Left ventricle myocardium superior (tissue), 1 donor: ENCODE data around the gene ANKRD36. TPM values are rescaled to one million over a fixed set of nuclear protein-coding genes. Genes with fewer than 3 reads are reported as not detected.
"Not testable (repeated sequence)": the region's sequence is repeated elsewhere in the genome, so short reads cannot be mapped to it uniquely, and the experiment has no call there.

Source experiments
- ATAC-seq: fragments of 200-7000 bp; cut with Tn5 transposase; one replicate; pipeline ENCODE4 v1.9.1; 2020; ENCODE audit warnings: mild to moderate bottlenecking, moderate library complexity
- DNase-seq: peaks from one replicate; pipeline ENCODE4 v3.0.0-alpha.2; 2020
- intact Hi-C: fragments of 100-400 bp; cut with micrococcal nuclease; formaldehyde crosslinking; loops from one replicate; pipeline ENCODE4 v1.11.0; 2022
- total RNA-seq: library from RNA; stranded (reverse); fragmentation: NEBNext Ultra II Directional; extraction: Animal tissue kit (Norgen Biotek cat#: 25700); gene quantifications from one replicate; pipeline ENCODE4 v1.2.1, GENCODE V29; 2021
- donor health status: DM: no; HTN: yes; CAD: no; lungs with severe emphysema.

ANKRD36 gene
- total RNA-seq, 1 donor from 2014 or later = 5.5 TPM

DNA sequence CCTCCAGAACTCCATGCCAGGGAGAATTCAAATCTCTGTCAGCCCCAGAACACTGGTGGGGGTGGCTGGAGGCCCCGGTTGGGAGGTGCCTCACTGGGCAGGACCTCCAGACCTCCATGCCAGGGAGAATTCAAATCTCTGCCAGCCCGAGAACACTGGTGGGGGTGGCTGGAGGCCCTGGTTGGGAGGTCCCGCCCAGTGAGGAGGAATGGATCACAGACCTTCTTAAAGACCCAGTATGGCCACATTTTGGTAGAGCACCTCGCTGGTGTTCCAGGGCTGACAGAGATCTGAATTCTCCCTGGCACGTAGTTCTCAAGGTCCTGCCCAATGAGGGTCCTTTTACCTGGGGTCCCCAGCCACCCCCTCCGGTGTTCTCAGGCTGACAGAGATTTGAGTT is 153.5 kb downstream of the ANKRD36 start:
- DNase-seq = peak; percentile 0
- intact Hi-C loops, ATAC-seq: not testable (repeated sequence)

DNA sequence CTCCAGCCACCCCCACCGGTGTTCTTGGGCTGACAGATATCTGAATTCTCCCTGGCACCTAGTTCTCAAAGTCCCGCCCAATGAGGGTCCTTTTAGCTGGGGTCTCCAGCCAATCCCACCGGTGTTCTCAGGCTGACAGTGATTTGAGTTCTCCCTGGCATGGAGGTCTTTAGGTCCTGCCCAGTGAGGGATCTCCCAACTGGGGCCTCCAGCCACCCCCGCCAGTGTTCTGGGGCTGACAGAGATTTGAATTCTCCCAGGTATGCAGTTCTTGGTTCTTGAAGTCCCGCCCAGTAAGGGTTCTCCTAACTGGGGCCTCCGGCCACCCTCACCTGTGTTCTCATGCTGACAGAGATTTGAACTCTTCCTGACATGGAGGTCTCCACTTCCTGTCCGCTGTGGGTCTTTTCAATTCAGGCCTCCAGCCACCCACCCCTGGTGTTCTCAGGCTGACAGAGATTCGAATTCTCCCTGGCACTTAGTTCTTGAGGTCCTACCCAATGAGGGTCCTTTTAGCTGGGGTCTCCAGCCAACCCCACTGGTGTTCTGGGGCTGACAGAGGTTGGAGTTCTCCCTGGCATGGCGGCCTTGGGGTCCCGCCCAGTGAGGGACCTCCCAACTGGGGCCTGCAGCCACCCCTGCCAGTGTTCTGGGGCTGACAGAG is 154.6 kb downstream of the ANKRD36 start:
- peak; percentile 25 for DNase-seq
- ATAC-seq = no peak
- intact Hi-C loops = no loop called here

DNA sequence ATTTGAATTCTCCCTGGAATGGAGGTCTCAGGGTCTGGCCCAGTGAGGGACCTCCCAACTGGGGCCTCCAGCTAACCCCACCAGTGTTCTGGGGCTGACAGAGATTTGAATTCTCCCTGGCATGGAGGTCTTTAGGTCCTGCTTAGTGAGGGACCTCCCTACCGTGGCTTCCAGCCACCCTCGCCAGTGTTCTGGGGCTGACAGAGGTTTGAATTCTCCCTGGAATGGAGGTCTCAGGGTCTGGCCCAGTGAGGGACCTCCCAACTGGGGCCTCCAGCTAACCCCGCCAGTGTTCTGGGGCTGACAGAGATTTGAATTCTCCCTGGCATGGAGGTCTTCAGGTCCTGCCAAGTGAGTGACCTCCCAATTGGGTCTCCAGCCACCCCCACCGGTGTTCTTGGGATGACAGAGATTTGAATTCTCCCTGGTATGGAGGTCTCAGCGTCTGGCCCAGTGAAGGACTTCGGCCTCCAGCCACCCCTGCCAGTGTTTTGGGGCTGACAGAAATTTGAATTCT is 155.2 kb downstream of the ANKRD36 start:
- intact Hi-C loops, ATAC-seq: not testable (repeated sequence)
- peak; percentile 18 for DNase-seq

GRCh38 chr2:97276232-97276798 is 163.4 kb downstream of the ANKRD36 start:
- intact Hi-C loops, ATAC-seq, DNase-seq: not testable (repeated sequence)

DNA sequence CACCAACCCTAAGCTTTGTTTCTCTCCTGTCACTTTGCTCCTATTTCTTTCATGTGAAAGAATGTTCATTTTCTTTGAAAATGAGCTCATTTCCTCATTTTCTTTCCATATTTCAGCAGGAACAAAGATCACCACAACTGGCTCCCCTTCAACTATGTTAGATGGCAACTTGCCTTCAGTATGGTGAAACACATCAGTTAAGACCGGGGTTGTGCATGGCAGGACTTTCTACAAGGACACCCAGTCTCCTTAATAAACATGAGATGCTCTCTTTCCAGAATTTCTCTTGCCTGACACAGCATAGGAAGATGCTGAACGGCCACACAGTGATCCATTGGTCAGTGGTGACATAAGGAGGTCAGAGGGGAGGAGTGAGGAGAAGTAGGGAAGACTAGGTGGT is 172.2 kb downstream of the ANKRD36 start:
- intact Hi-C loops, DNase-seq, ATAC-seq: not testable (repeated sequence)

DNA sequence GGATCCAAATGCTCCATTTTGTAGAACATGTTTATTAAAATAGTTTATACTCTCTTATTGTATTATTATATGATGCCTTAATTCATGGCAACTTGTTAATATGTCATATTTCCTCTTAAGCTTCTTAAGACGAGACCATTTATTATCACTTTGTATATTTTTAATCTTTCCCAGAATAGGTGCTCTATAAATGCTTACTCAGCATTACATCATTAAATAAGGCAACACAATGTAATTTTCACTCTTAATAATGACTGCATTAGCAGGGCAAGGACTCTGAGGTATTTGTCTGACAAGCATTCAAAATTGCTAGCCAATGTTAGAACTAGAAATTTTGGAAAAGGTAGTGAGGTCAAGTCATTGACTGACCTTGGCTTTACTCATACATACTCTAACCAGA is 180.7 kb downstream of the ANKRD36 start:
- ATAC-seq, intact Hi-C loops, DNase-seq: not testable (repeated sequence)

Other genes with a start within 250 kb of the ANKRD36 start
- 17.0 TPM for gene SEMA4C, start 243.1 kb upstream of the ANKRD36 start, total RNA-seq
- gene FAM178B, start 126.6 kb upstream of the ANKRD36 start, total RNA-seq = not detected
- gene FAHD2B, start 18.3 kb upstream of the ANKRD36 start, total RNA-seq = 34.2 TPM